Globus pallidus (tissue), 1 donor: ENCODE measurements around the gene LRRC27.
"Not testable (repeated sequence)": the region's sequence is repeated elsewhere in the genome, so short reads cannot be mapped to it uniquely, and the experiment has no call there.

Experiments
- DNase-seq: peaks from one replicate; pipeline ENCODE4 v3.0.0-alpha.2; 2015; ENCODE audit warnings: low spot score

LRRC27 gene

DNA sequence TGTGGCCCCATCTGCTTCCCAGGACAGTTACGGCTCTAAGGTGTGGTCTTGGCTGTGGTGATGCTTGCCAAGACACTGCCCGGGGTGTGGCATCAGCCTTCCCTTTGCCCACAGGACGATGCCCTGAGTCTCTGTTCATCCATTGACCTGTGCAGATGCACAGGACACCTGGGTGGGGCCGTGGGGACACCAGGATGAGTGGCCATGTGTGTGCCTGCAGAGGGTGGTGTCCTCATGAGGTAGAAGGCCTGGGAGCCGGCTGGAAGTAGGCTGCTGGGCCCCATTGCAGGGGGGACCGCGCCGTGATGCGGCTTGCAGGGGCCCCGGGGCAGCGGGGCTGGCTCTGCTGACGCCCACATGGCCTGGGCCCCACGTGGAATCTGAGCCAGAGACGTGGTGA is 42.6 kb downstream of the LRRC27 start:
- DNase-seq = no peak

GRCh38 chr10:132375116-132375794 is 43.3 kb downstream of the LRRC27 start:
- DNase-seq = no peak

DNA sequence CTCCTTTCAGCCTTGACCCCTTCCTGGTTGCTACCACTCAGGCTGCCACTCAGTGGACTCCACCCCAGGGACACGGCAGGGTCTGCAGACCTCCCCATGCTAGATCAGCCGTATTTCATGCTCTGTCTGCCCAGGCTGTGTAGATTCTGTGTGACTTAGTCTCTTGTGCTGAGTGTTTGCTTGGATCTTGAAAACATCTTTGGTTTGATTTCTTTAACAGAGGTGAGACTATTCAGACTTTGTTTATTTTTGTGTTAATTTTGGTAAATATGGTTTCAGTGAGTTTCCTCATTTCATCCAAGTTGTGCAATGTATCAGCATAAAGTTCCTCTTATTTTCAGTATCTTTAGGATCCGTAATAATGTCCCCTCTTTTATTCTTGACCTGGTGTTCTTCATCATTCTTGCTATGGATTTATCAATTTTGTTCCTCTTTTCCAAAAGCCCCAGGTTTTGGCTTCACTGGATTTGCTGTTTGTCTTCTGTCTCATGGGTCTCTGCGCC is 43.9 kb downstream of the LRRC27 start:
- DNase-seq = no peak

DNA sequence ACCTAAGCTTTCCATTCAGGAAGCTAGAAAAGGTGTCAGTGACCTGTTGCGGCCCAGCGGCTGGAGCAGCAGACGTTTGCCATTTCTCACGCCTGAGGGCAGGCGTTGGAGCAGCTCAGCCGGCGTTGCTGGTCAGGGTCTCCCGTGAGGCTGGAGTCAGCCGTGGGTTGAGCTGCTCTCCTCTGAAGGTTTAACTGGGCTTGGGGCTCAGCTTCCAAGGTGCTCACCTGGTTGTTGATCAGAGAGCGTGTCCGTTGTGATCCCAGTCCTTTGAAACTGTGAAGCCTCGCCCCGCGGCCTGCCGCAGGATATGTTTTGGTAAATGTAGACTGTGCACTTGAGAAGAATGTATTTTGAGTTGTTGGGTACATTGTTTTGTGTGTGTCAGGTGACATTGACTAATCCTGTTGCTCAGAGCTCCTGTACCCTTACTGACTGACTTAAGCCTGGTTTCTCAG is 44.4 kb downstream of the LRRC27 start:
- DNase-seq = no peak

GRCh38 chr10:132377326-132377725 is 45.3 kb downstream of the LRRC27 start:
- no peak for DNase-seq

GRCh38 chr10:132379026-132379425 is 47.0 kb downstream of the LRRC27 start:
- not testable (repeated sequence) for DNase-seq

- not testable (repeated sequence) for DNase-seq
These were observed 49.0 kb downstream of the LRRC27 start for GRCh38 chr10:132380986-132381385.

- no peak for DNase-seq
These were observed 49.7 kb downstream of the LRRC27 start for GRCh38 chr10:132381741-132382140.

GRCh38 chr10:132382231-132382922 is 50.4 kb downstream of the LRRC27 start:
- no peak for DNase-seq

DNA sequence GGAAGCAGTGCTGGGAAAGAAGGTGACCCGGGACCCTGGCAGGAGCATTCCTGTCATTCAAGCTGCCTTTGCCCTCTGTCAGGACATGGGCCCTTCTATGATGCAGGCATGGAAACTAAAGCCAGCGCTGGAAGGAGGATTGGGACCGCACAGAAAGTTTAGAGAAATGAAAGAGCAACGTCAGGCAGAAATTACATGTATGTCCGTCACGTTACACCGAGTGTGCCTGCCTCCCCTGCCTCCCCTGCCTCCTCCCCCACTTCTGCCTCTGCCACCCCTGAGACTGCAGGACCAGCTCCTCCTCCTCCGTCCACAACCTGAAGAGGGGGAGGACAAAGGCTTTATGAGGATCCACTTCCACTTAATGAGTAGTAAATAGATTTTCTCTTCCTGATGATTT is 51.1 kb downstream of the LRRC27 start:
- DNase-seq = no peak

DNA sequence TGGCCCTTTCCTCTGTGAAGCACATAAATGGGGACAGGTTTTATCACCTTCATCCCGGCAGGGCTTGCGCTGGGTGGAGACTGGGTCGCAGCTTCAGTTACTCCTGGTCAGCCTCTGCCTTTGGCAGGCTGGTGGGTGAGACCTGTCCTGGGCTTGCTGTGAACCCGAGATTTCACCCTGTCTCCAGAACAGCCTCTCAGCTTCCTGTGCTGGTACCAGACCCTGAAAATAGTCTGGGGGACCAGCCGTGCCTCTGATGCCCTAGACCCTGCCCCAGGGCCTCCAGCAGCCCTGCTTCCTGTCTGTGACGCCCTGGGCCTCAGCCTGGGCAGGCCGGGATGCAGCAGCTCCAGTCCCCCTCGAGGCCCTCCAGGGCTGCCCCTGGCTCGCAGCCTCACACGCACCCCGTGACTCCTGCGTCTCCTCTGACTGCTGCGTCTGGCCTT is 51.8 kb downstream of the LRRC27 start:
- no peak for DNase-seq

- DNase-seq = no peak
These were observed 52.8 kb downstream of the LRRC27 start for GRCh38 chr10:132384618-132385388.

- no peak for DNase-seq
These were observed 53.3 kb downstream of the LRRC27 start for GRCh38 chr10:132385389-132385667.

DNA sequence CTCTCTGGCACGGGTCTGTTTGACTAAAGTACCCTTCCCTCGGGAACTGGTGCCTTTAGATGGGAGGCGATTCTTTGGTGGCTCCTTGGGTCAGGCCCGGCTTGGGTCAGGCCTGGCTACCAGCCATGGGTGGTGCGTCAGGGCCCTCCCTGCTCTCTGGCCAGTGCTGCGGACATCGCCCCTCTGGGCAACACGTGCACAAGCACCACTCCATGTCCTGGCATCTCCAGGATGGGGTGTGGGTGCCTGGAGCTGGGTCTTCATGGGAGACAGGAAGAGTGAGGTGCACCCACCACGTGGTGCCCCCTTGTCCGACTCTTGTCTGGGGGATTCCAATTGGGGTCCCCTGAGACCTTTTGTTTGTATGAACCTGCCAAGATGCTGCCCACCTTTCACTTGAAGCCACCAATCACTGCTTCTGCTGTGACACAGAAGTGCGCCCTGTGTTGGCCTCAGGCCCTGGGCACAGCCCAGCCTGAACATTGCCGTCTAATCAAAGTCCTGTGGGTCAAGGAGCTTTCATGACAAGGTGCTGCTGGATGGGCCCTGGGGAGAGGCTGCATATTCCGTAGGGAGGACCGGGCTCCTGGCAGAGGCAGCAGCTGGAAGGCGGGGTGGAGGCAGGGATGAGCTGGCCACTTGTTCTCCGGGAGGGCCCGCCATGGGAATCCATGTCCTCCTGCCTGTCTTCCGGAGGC is 53.9 kb downstream of the LRRC27 start:
- DNase-seq = no peak

- no peak for DNase-seq
These were observed 54.4 kb downstream of the LRRC27 start for GRCh38 chr10:132386419-132386831.

- DNase-seq = not testable (repeated sequence)
These were observed 54.9 kb downstream of the LRRC27 start for GRCh38 chr10:132386896-132387295.

- DNase-seq = no peak
These were observed 55.8 kb downstream of the LRRC27 start for GRCh38 chr10:132387764-132388210.

GRCh38 chr10:132388891-132389432 is 57.0 kb downstream of the LRRC27 start:
- no peak for DNase-seq

GRCh38 chr10:132389433-132390169 is 57.6 kb downstream of the LRRC27 start:
- no peak for DNase-seq

GRCh38 chr10:132390170-132390920 is 58.4 kb downstream of the LRRC27 start:
- no peak for DNase-seq
